ENCODE results near the gene TSEN34.
"Not testable (repeated sequence)": the region's sequence is repeated elsewhere in the genome, so short reads cannot be mapped to it uniquely, and the experiment has no call there.

The TSEN34 gene

GRCh38 chr19:54162241-54162805, 28.8 kb upstream of the TSEN34 start:
- DNase-seq, result peak; percentile 83 to 85

DNA sequence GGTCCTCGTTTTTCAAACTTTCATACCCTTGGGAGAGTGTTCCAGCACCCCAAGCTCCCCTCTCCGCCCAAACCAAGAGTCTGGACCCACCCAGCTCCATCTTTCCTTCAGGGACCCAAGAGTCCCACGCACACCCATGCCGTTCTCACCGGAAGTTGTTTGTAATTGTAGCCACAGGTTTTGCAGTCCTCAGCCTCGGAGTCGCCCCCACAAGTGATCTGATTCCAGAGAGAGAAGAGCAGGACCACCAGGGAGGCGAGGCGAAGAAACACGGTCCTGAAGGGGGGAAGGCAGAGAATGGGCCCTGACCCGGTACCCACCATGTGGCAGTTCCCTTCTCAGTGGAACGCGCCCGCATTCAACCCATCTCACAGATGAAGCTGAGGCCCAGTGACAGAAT, 28.2 kb upstream of the TSEN34 start:
- DNase-seq, result no peak

- peak in 1 of 2 donors; percentile 11 for DNase-seq
Observed at GRCh38 chr19:54164369-54165068, 26.6 kb upstream of the TSEN34 start.

DNA sequence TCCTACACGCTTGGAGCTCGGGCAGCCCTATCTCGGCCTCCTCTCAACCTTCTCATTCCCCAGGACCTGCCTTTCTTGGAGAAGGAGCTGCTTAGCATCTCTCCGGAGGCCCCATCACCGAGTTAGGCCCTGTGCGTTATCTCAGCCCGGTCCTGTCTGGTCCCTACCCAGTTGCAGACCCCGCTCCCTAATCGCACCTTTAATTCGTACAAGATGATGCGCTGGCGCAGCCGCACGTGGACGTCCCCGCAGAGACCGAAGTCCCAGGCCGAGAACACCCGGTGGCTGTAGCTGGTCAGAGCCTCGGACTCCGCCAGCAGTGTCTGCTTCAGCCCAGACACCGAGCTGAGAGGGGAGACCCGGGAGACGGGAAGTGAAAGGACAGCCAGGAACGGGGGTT, 25.9 kb upstream of the TSEN34 start:
- no peak for DNase-seq

- DNase-seq, result peak; percentile 71 to 84
Observed at GRCh38 chr19:54168174-54168917, 22.8 kb upstream of the TSEN34 start.

DNA sequence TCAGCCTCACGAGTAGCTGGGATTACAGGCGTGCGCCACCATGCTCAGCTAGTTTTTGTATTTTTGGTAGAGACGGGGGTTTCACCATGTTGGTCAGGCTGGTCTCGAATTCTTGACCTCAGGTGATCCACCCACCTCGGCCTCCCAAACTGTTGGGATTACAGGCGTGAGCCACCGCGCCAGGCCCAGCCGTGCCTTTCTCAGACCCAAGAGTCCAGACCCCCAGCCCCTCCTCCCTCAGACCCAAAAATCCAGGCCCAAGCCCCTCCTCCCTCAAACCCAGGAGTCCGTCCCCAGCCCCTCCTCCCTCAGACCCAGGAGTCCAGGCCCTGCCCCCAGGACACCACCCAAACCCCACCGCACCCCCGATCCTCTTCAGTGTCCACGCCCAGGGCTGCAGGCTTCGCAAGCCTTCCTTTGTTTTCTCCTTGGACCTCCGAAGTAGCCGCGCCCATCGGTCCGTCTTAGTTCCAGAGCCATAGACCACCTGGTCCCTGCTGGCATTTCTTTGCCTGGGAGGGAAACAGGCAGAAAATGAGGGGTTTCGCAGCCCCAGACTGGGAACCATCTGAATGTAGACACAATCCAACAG, 21.9 kb upstream of the TSEN34 start:
- no peak for DNase-seq

DNA sequence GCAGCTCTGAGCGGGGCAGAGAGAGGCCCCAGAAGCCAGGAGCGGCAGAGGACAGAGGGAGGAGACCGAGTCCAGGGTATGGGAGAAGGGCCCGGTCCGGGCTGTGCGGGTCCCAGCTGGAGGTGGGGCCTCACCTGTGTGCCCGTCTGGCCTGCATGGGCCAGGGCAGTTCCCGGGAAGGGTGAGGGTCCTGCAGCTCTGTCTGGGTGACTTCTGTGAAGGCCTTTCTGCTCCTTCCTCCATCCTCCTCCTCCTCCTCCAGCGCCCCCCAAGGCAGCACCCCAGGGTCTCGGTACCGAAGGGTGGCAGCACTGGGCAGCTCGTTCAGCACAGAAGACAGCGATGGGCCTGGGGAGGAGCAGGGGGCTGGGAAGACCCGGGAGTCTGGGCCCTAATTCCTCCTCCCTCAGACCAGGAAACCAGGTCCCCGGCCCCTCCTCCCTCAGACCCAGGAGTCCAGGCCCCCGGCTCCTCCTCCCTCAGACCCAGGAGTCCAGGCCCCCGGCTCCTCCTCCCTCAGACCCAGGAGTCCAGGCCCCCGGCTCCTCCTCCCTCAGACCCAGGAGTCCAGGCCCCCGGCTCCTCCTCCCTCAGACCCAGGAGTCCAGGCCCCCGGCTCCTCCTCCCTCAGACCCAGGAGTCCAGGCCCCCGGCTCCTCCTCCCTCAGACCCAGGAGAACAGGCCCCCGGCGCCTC, 19.2 kb upstream of the TSEN34 start:
- DNase-seq, result not testable (repeated sequence)

GRCh38 chr19:54172471-54173358, 18.4 kb upstream of the TSEN34 start, which contains the start of gene TMC4:
TSS of gene TMC4 (minus strand) at chr19:54173160. CDS start at chr19:54173117, 43 bp downstream.
- DNase-seq, result no peak

- DNase-seq, result no peak
Observed at GRCh38 chr19:54173359-54173699, 17.8 kb upstream of the TSEN34 start.

DNA sequence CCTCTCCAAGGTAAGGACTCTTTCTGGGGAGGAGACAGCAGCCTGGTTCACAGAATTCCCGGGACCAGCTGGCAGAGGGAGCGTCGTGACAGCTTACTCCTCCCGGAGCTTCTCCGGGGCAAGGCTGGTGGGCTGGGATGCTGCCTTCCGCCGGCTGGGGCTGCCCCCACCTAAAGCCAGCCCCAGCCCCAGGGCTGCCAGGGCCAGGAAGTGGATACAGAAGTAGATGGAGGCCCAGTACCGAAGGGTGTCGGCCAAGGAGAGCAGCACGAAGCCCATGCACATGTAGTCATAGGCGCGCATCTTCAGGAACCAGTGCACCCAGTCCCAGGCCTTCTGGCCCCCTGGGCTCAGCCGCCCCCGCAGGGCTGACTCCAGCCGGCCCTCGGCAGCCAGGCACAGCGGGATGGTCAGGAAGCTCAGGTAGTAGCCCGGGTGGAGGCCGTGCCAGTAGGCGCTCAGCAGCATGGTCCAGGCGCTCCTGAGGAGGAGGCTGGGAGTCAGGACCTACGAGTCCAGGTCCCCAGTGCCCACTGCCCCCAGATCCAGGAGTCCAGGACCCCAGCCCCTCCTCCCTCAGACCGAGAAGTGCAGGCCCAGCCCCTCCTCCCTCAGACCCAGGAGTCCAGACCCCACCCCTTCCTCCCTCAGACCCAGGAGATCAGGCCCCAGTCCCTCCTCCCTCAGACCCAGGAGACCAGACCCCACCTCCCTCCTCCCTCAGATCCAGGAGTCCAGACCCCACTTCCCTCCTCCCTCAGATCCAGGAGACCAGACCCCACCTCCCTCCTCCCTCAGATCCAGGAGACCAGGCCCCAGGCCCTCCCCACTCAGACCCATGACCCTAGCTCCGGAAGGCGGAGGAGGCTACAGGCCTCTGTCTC, 16.9 kb upstream of the TSEN34 start:
- no peak for DNase-seq

DNA sequence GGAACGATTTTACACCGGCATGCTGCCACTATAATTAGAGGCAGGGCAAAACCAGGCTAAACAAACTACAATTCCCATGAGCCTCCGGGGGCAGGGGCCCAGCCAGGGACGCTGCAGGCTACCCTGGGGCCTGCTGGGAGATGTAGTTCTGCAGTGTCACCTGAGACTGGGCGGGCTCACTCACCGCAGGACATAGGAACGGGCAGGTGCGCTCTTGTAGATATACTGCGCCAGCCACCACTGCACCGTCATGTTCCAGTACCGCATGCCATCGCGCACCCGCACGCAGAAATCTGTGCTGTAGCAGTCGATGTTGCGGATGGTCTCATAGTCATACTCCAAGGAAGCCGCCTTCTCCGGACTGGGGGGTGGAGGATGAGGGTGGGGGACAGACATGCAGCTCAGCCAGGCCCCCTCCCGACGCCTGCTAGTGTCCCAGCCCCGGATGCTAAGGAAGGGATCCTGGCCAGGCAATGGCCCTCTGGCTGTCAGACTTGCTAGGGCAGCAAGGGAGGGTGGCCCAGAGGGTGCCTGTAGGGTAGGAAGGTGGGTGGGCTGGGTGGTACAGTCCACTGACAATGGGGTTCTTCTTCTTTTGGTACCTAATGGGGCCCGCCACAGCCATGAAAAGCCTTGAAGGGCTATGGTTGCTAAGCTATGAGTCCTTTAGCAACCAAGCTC, 12.4 kb upstream of the TSEN34 start:
- no peak for DNase-seq

GRCh38 chr19:54179262-54179852, 11.8 kb upstream of the TSEN34 start:
- no peak for DNase-seq

DNA sequence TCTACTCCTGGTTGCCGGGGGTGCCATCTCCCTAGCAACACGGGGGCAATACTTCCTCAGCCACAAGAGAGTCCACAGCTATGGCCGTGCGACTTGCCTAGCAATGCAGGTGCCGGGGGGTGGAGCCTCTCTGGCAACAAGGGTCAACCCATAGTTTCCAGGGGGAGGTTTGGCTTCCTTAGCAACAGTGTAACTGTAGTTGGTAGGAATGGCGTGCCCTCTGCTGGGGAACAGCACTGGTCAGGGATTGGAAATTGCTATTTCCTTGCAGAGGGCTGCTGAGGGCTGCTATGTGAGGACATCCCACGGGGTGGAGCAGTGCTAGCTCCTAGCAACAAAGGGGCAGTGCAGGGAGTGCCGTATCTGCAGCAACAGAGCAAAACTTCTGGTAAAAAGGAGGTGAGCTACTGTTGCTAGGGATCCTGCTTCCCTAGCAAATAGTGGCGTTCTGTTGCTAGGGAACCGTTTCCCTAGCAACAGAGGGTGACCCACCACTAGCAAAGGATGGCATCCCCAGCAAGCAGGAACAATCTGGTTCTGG, 11.1 kb upstream of the TSEN34 start:
- no peak for DNase-seq

GRCh38 chr19:54180691-54181091, 10.4 kb upstream of the TSEN34 start:
- no peak for DNase-seq

DNA sequence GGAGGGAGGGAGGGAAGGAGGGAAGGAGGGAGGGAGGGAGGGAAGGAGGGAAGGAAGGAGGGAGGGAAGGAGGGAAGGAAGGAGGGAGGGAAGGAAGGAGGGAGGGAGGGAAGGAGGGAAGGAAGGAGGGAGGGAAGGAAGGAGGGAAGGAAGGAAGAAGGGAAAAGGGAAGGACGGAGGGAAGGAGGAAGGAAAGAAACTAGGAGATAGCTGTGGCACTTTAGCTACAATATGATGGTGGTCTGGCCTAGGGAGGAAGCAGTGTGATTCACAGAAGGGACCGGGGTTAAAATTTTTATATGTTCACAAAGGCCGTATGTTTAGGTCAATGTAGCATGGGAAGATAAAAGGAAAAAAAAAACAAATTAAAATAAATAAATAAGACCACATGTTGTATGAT, 9.2 kb upstream of the TSEN34 start:
- not testable (repeated sequence) for DNase-seq

GRCh38 chr19:54183431-54183830, 7.7 kb upstream of the TSEN34 start:
- no peak for DNase-seq

DNA sequence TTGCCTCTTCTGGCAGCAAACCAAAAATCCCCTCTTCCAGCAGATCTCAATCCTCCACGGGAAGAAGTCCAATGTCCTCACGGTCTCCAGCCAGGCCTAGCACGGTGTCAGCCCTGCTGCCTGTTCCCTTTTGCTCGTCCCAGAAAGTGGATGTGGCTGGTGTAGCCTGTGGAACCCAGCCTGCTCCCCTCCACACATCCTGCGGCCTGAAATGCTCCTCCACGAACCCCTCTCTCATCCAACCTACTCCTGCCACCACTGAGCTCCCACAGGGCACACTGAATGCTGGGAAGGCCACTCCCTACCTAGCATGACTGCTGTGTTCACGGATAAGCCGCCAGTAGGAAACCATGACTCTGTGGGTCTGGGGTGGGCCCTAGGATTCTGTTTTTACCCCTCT, 4.8 kb upstream of the TSEN34 start:
- DNase-seq, result no peak

- DNase-seq, result no peak
Observed at GRCh38 chr19:54186934-54187381, 4.2 kb upstream of the TSEN34 start.

DNA sequence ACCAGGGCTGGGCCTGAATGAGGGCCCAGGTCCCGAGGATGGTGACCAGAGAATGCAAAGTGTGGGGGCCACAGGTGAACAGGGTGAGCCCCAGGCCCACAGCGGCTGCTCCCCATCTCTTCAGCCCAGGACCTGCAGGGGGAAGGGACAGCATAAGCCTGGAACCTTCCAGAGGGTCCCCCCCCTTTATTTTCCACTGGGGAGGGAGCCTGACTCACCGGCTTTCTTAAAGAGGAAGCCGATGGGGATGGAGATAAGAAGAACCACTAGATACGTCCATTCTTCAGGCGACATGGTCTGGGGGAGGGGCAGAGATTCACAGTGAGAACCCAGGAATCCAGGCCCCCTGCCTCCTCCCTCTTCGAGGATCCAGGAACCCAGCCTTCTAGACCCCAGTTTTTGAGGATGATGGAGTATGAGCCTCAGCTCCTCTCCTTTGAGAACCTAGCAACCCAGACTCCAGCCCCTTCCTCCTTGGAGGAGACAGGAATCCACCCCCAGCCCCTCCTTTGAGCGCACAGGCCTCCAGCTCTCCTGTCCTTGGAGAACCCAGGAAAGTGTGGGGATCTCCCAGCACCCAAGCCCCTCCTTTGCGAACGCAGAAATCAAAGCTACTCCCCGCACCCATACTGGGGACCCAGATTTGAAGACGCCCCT, 2.8 kb upstream of the TSEN34 start:
- peak; percentile 26 to 94 for DNase-seq
